Neural crest cell (in vitro differentiated cells): ENCODE measurements around the gene HTR1A. TPM values are rescaled to one million over a fixed set of nuclear protein-coding genes. Genes with fewer than 3 reads are reported as not detected.

Experiments
- DNase-seq: peaks from one replicate; pipeline ENCODE4 v3.0.0; 2021; ENCODE audit warnings: low read depth, mixed read lengths, low spot score
- H3K27ac Mint-ChIP-seq: one replicate; pipeline ENCODE4 v1.8.0; 2021; ENCODE audit warnings: mild to moderate bottlenecking, mixed read lengths; ENCODE audit not compliant: unreplicated experiment
- H3K27me3 Mint-ChIP-seq: 2 replicates; pipeline ENCODE4 v1.8.0; 2021; ENCODE audit warnings: low read depth, mild to moderate bottlenecking, mixed read lengths
- H3K36me3 Mint-ChIP-seq: 2 replicates; pipeline ENCODE4 v1.8.0; 2021; ENCODE audit warnings: low read depth, mild to moderate bottlenecking, mixed read lengths
- H3K4me1 Mint-ChIP-seq: 2 replicates; pipeline ENCODE4 v1.8.0; 2021; ENCODE audit warnings: mixed read lengths
- H3K4me3 Mint-ChIP-seq: one replicate; pipeline ENCODE4 v1.8.0; 2021; ENCODE audit warnings: mild to moderate bottlenecking, mixed read lengths
- H3K9me3 Mint-ChIP-seq: 2 replicates; pipeline ENCODE4 v1.8.0; 2021; ENCODE audit warnings: mixed read lengths
- total RNA-seq: library from RNA; stranded (reverse); gene quantifications from 2 replicates; pipeline ENCODE4 v1.2.1, GENCODE V29; 2021
- TF ChIP-seq, protein P1 (sequence below): fragments of 200-600 bp; sonication (generic); conservative IDR thresholded peaks from 2 replicates; pipeline ENCODE4 v1.5.0; 2021; ENCODE audit warnings: antibody characterized with exemption, mild to moderate bottlenecking

HTR1A gene
- total RNA-seq, 1 donor from 2014 or later, result not detected

DNA sequence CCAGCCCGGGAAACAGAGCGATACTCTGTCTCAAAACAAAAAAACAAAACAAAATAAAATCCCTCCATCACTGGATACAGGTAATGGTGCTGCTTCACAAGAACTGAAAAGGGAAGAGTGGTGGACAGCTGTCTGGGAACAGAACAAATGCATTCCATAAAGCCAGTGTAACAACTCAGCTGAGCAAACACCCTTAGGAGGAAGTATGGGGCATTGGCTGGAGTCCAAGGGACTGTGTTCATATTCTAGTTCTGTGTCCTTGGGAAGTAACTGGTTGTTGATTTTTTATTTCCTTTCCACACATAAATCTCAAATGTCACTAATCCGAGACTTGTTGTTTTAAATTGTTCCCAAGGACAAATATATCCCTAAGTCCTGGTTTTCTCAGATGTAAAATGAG lies 38.3 kb downstream of the HTR1A start:
- no peak for DNase-seq
- Mint-ChIP-seq H3K9me3 (no peaks in the 10 kb centered on the region), H3K27me3 (no peaks in the 10 kb centered on the region), H3K4me1 (no peaks in the 10 kb centered on the region), H3K36me3 (no peaks in the 10 kb centered on the region), H3K27ac (no peak overlapping the region), H3K4me3 (no peak overlapping the region)
- TF ChIP-seq, protein P1, sequence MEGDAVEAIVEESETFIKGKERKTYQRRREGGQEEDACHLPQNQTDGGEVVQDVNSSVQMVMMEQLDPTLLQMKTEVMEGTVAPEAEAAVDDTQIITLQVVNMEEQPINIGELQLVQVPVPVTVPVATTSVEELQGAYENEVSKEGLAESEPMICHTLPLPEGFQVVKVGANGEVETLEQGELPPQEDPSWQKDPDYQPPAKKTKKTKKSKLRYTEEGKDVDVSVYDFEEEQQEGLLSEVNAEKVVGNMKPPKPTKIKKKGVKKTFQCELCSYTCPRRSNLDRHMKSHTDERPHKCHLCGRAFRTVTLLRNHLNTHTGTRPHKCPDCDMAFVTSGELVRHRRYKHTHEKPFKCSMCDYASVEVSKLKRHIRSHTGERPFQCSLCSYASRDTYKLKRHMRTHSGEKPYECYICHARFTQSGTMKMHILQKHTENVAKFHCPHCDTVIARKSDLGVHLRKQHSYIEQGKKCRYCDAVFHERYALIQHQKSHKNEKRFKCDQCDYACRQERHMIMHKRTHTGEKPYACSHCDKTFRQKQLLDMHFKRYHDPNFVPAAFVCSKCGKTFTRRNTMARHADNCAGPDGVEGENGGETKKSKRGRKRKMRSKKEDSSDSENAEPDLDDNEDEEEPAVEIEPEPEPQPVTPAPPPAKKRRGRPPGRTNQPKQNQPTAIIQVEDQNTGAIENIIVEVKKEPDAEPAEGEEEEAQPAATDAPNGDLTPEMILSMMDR, result no peak

DNA sequence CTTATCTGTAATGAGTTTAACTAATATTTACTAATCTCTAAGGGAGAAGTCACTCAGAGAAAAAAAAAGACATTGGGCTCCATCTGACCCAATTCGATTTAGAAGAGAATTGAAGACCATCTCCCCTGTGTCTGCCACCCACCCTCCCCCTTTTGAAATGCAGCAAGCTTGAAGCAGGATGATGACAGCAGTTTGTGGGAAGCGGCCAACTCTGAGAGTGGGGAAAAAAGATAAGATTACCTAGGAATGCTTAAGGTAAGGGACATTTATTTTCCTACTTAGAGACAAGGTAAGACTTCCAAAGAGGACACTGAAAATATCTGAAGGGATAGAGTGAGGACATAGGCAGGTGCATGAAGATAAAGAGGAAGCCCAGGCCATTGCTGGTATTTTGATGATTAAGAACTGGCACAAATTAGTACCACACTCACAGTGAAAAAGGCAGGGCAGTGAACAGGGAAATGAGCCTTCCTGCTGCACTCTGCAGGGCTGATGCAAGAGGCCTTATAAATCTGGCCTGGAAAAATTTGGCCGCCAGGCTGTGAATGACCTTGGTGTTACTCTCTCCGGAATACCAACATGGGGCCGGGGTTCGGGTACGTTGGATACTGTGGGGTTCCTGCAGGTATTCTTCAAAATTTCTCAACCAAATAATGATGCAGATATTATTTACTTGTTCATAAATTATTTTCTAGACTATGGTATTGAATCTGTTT lies 42.3 kb downstream of the HTR1A start:
- Mint-ChIP-seq H3K9me3 (no peaks in the 10 kb centered on the region), H3K4me3 (no peak overlapping the region), H3K27me3 (no peaks in the 10 kb centered on the region), H3K27ac (no peak overlapping the region), H3K36me3 (no peaks in the 10 kb centered on the region), H3K4me1 (no peaks in the 10 kb centered on the region)
- DNase-seq, result no peak
- TF ChIP-seq, protein P1, result no peak

DNA sequence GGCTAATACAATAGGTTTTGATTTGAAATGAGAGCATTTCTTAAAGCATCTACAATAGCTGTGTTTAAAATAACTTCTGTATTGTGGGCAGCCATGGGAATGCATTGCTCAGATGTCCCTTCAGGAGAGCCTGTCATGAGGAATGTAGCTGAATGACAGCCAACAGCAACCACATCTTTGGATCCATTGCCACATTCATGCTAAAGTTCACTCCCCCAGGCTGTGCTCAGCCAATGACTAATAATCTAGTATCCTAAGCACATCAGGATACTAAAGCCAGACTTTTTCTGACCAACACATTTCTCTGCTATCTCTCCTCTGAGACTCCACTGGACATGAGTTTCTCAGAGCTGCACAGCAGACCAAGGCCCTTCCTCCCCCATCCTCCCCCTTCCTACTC lies 45.5 kb downstream of the HTR1A start:
- H3K9me3 Mint-ChIP-seq, result peaks cover 3% of the 10 kb centered on the region
- H3K4me1 Mint-ChIP-seq, result no peaks in the 10 kb centered on the region
- H3K27me3 Mint-ChIP-seq, result no peaks in the 10 kb centered on the region
- no peak overlapping the region for H3K4me3 Mint-ChIP-seq
- DNase-seq, result no peak
- H3K27ac Mint-ChIP-seq, result no peak overlapping the region
- no peaks in the 10 kb centered on the region for H3K36me3 Mint-ChIP-seq
- TF ChIP-seq, protein P1, result no peak

DNA sequence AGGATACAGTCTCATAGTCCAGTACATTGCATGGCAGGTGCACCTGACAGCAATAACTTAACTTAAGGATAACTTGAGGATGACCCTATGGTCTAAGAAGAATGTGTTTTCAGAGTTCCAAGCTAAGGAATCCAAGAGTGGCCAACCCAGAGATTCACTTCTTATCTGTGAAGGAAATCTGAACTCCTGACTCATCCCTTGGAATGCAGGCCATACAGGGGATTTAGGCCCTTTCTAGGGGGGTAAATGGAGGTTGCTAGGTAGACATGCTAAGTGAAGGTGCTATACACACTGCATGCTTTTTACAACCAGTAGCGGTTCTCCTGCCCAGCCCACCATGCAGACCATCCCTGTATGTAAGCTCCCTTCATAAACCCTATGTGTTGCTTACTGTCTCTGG lies 50.4 kb downstream of the HTR1A start:
- no peaks in the 10 kb centered on the region for H3K4me1 Mint-ChIP-seq
- no peak overlapping the region for H3K4me3 Mint-ChIP-seq
- peaks cover 3% of the 10 kb centered on the region for H3K9me3 Mint-ChIP-seq
- DNase-seq, result no peak
- H3K27me3 Mint-ChIP-seq, result no peaks in the 10 kb centered on the region
- no peaks in the 10 kb centered on the region for H3K36me3 Mint-ChIP-seq
- TF ChIP-seq, protein P1, result no peak
- no peak overlapping the region for H3K27ac Mint-ChIP-seq

Other genes with a start within 250 kb of the HTR1A start
- 5.0 and 7.3 TPM in 2 replicates for gene RNF180, start 203.4 kb upstream of the HTR1A start, total RNA-seq